ENCODE measurements around the gene MLF2. TPM values are rescaled to one million over a fixed set of nuclear protein-coding genes. Genes with fewer than 3 reads are reported as not detected.

The MLF2 gene
- total and polyA plus RNA-seq, 11 donors, result 126 to 231 (median 152) TPM

DNA sequence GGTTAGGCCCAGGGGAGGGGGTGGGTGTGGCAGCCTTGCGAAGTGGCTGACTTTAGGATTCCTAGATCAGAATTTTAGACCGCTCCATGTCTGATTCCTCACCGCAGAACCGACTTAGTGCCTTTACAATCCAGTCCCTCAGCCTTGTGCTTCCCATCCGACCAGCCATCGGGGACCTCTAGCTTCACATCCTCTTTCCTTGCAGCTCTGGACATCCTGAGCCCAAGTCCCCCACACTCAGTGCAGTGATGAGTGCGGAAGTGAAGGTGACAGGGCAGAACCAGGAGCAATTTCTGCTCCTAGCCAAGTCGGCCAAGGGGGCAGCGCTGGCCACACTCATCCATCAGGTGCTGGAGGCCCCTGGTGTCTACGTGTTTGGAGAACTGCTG is 28.5 kb downstream of the MLF2 start:
- TF ChIP-seq POLR2A (IDR thresholded peaks at IDR 0.05), result no peak
- TF ChIP-seq, protein P1, sequence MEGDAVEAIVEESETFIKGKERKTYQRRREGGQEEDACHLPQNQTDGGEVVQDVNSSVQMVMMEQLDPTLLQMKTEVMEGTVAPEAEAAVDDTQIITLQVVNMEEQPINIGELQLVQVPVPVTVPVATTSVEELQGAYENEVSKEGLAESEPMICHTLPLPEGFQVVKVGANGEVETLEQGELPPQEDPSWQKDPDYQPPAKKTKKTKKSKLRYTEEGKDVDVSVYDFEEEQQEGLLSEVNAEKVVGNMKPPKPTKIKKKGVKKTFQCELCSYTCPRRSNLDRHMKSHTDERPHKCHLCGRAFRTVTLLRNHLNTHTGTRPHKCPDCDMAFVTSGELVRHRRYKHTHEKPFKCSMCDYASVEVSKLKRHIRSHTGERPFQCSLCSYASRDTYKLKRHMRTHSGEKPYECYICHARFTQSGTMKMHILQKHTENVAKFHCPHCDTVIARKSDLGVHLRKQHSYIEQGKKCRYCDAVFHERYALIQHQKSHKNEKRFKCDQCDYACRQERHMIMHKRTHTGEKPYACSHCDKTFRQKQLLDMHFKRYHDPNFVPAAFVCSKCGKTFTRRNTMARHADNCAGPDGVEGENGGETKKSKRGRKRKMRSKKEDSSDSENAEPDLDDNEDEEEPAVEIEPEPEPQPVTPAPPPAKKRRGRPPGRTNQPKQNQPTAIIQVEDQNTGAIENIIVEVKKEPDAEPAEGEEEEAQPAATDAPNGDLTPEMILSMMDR (IDR thresholded peaks at IDR 0.05), result no peak
- DNase-seq (no peak), ATAC-seq (peak; percentile 3 to 18 (median 9))
- H3K27me3 ChIP-seq, result no peaks in the 10 kb centered on the region
- peaks cover 0 to 28% (median 24%) of the 10 kb centered on the region in 9 donors for H3K36me3 ChIP-seq
- intact Hi-C loops (cut with DNase I), result loop anchor here in 4 of 10 donors (2.0 to 10.0 kb wide), 6 partner anchors 28 to 62 kb away; partner anchors contain the start of genes ING4 (in 2 of the 4), ZNF384 (in 2 of the 4) and MLF2 (in 1 of the 4)
- peak overlapping the region; percentile 37 to 84 (median 66) for H3K4me3 ChIP-seq
- no peaks in the 10 kb centered on the region for H3K9me3 ChIP-seq
- WGBS, 4 donors, result 14 to 19% (median 17%) methylated on average over 9 to 10 of the region's 10 CpGs
- peak overlapping the region; percentile 68 to 95 (median 90) for H3K27ac ChIP-seq
- H3K4me1 ChIP-seq, result peaks cover 0 to 23% (median 11%) of the 10 kb centered on the region in 12 donors

GRCh38 chr12:6723607-6724408 is 29.1 kb downstream of the MLF2 start, which contains the start of gene COPS7A:
COPS7A (plus strand) TSS chr12:6724046; CDS start chr12:6724657, 611 bp downstream.
- no peaks in the 10 kb centered on the region for H3K9me3 ChIP-seq
- H3K4me1 ChIP-seq, result peaks cover 0 to 23% (median 11%) of the 10 kb centered on the region in 12 donors
- peak; percentile 98 to 99 (median 99) for DNase-seq
- TF ChIP-seq POLR2A (IDR thresholded peaks at IDR 0.05), result peak in 1 of 2 donors; percentile 58
- TF ChIP-seq, protein P1 (IDR thresholded peaks at IDR 0.05), result peak in 3 of 12 donors; percentile 8 to 18 (median 9)
- peak within 1 kb of the TSS; percentile 37 to 84 (median 66) for H3K4me3 ChIP-seq
- H3K27me3 ChIP-seq, result no peaks in the 10 kb centered on the region
- H3K36me3 ChIP-seq, result peaks cover 0 to 22% (median 18%) of the 10 kb centered on the region in 9 donors
- peak; percentile 98 to 99 (median 99) for ATAC-seq
- WGBS, 4 donors, result 0 to 1% (median 1%) methylated on average over 39 to 49 of the region's 49 CpGs
- intact Hi-C loops (cut with DNase I), result loop anchor here in 4 of 10 donors (2.0 to 10.0 kb wide), 6 partner anchors 29 to 61 kb away; partner anchors contain the start of genes ING4 (in 3 of the 4), ZNF384 (in 2 of the 4) and MLF2 (in 1 of the 4)
- H3K27ac ChIP-seq, result peak within 1 kb of the TSS; percentile 68 to 95 (median 90)

- intact Hi-C loops (cut with DNase I), result loop anchor here in 3 of 10 donors (2.0 to 10.0 kb wide), 3 partner anchors 36 to 60 kb away; partner anchors contain the start of genes ING4 (in 2 of the 3) and ZNF384 (in 1 of the 3)
- no peak for DNase-seq
- no peak for ATAC-seq
- no peak overlapping the region for H3K27ac ChIP-seq
- peaks cover 0 to 23% (median 11%) of the 10 kb centered on the region in 12 donors for H3K4me1 ChIP-seq
- peak overlapping the region in 1 of 12 donors; percentile 77 for H3K4me3 ChIP-seq
- H3K9me3 ChIP-seq, result no peaks in the 10 kb centered on the region
- H3K36me3 ChIP-seq, result peaks cover 0 to 13% (median 9%) of the 10 kb centered on the region in 9 donors
- 79 to 83% (median 80%) methylated on average over 3 of the region's 3 CpGs for WGBS, 4 donors
- TF ChIP-seq, protein P1 (IDR thresholded peaks at IDR 0.05), result no peak
- TF ChIP-seq POLR2A (IDR thresholded peaks at IDR 0.05), result no peak
- no peaks in the 10 kb centered on the region for H3K27me3 ChIP-seq
Observed at GRCh38 chr12:6722863-6723262, 30.1 kb downstream of the MLF2 start.
